NCI-H446 treated with DMSO at 0.1 percent for 48 hours (cell line): ENCODE data around the gene MACROD2.

Experiments used
- DNase-seq: peaks from one replicate; lab custom pipeline; 2025; lab: John Stamatoyannopoulos, UW

MACROD2 gene

GRCh38 chr20:14062786-14063185 is 67.5 kb downstream of the MACROD2 start:
- DNase-seq: no peak

GRCh38 chr20:14064333-14064732 is 69.0 kb downstream of the MACROD2 start:
- DNase-seq: no peak

GRCh38 chr20:14064921-14065320 is 69.6 kb downstream of the MACROD2 start:
- no peak for DNase-seq

GRCh38 chr20:14065774-14066173 is 70.5 kb downstream of the MACROD2 start:
- no peak for DNase-seq

- DNase-seq: no peak
Measured at GRCh38 chr20:14067603-14068002, 72.3 kb downstream of the MACROD2 start.

- no peak for DNase-seq
Measured at GRCh38 chr20:14069796-14070195, 74.5 kb downstream of the MACROD2 start.

- no peak for DNase-seq
Measured at GRCh38 chr20:14093652-14094051, 98.3 kb downstream of the MACROD2 start.

- DNase-seq: no peak
Measured at GRCh38 chr20:14098261-14098660, 102.9 kb downstream of the MACROD2 start.

GRCh38 chr20:14113416-14113815 is 118.1 kb downstream of the MACROD2 start:
- no peak for DNase-seq

- DNase-seq: no peak
Measured at GRCh38 chr20:14114065-14114704, 118.9 kb downstream of the MACROD2 start.

GRCh38 chr20:14116037-14116436 is 120.7 kb downstream of the MACROD2 start:
- DNase-seq: no peak

- DNase-seq: no peak
Measured at GRCh38 chr20:14117768-14118167, 122.5 kb downstream of the MACROD2 start.

GRCh38 chr20:14126856-14127255 is 131.5 kb downstream of the MACROD2 start:
- DNase-seq: no peak

GRCh38 chr20:14127514-14128223 is 132.4 kb downstream of the MACROD2 start:
- no peak for DNase-seq

GRCh38 chr20:14134004-14134403 is 138.7 kb downstream of the MACROD2 start:
- no peak for DNase-seq

GRCh38 chr20:14142171-14142570 is 146.9 kb downstream of the MACROD2 start:
- DNase-seq: peak; percentile 34

GRCh38 chr20:14142964-14143627 is 147.8 kb downstream of the MACROD2 start:
- DNase-seq: no peak

- no peak for DNase-seq
Measured at GRCh38 chr20:14148042-14148441, 152.7 kb downstream of the MACROD2 start.

GRCh38 chr20:14155361-14155760 is 160.0 kb downstream of the MACROD2 start:
- DNase-seq: no peak

- DNase-seq: no peak
Measured at GRCh38 chr20:14178528-14178927, 183.2 kb downstream of the MACROD2 start.

GRCh38 chr20:14178952-14179351 is 183.6 kb downstream of the MACROD2 start:
- DNase-seq: no peak

- DNase-seq: peak; percentile 45
Measured at GRCh38 chr20:14189794-14190402, 194.6 kb downstream of the MACROD2 start.

- no peak for DNase-seq
Measured at GRCh38 chr20:14191559-14191958, 196.2 kb downstream of the MACROD2 start.
